SU-DHL-6 (cell line): Measurements from ENCODE around the gene SCCPDH.

Experiments
- H2AFZ ChIP-seq: fragments of 200-600 bp; sonication (generic); 2 replicates; pipeline ENCODE4 v1.6.1; 2014; ENCODE audit warnings: low read depth, mild to moderate bottlenecking, moderate library complexity, mixed read lengths, antibody characterized with exemption, low read length; ENCODE audit not compliant: severe bottlenecking
- H3F3A ChIP-seq: fragments of 200-600 bp; shearing (Covaris generic); 2 replicates; pipeline ENCODE4 v1.6.0; 2016; ENCODE audit warnings: antibody characterized with exemption, mild to moderate bottlenecking; ENCODE audit not compliant: insufficient read depth
- H3K27ac ChIP-seq: fragments of 200-600 bp; sonication (generic); 2 replicates; pipeline ENCODE4 v1.5.1; 2016; ENCODE audit warnings: low read depth, mild to moderate bottlenecking, low read length, moderate library complexity, mixed read lengths
- H3K27me3 ChIP-seq: fragments of 200-600 bp; sonication (generic), shearing (Covaris generic); 2 replicates; pipeline ENCODE4 v1.6.0; 2014; ENCODE audit warnings: mild to moderate bottlenecking, low read length
- H3K36me3 ChIP-seq: fragments of 200-600 bp; sonication (generic); 2 replicates; pipeline ENCODE4 v1.6.1; 2014; ENCODE audit warnings: mild to moderate bottlenecking, low read length, mixed read lengths
- H3K4me2 ChIP-seq: fragments of 300-600, 200-600 bp; shearing (Covaris generic), sonication (generic); 2 replicates; pipeline ENCODE4 v1.6.0; 2014; ENCODE audit warnings: low read length, low read depth, mild to moderate bottlenecking; ENCODE audit not compliant: poor library complexity, severe bottlenecking
- H3K4me3 ChIP-seq: fragments of 200-600 bp; sonication (generic); 2 replicates; pipeline ENCODE4 v1.5.1; 2014; ENCODE audit warnings: antibody characterized with exemption, low read length, mild to moderate bottlenecking, mixed read lengths; ENCODE audit not compliant: insufficient read depth, poor library complexity, severe bottlenecking
- H3K79me2 ChIP-seq: fragments of 200-600 bp; sonication (generic); 2 replicates; pipeline ENCODE4 v1.6.1; 2014; ENCODE audit warnings: mild to moderate bottlenecking, low read length, moderate library complexity; ENCODE audit not compliant: insufficient read depth
- H3K9ac ChIP-seq: fragments of 200-600 bp; sonication (generic); 2 replicates; pipeline ENCODE4 v1.7.0; 2014; ENCODE audit warnings: mild to moderate bottlenecking, low read length
- H3K9me2 ChIP-seq: fragments of 200-600 bp; sonication (generic); replicated peaks from 2 replicates; pipeline ENCODE4 v1.6.1; 2014; ENCODE audit warnings: low read length; ENCODE audit not compliant: insufficient read depth
- H3K9me3 ChIP-seq: fragments of 200-600 bp; sonication (generic); 2 replicates; pipeline ENCODE4 v1.6.1; 2014; ENCODE audit warnings: low read length, mixed read lengths; ENCODE audit not compliant: insufficient read depth
- H4K20me1 ChIP-seq: fragments of 200-600 bp; sonication (generic); 2 replicates; pipeline ENCODE4 v1.6.1; 2014; ENCODE audit warnings: low read depth, mild to moderate bottlenecking, antibody characterized with exemption, low read length, moderate library complexity, mixed read lengths
- EZH2phosphoT487 ChIP-seq: fragments of 200-600 bp; sonication (generic), shearing (Covaris generic); conservative IDR thresholded peaks from 2 replicates; pipeline ENCODE4 v1.6.1; 2018; ENCODE audit warnings: mild to moderate bottlenecking, antibody characterized with exemption, low read length, moderate library complexity, mixed read lengths
- TF ChIP-seq, protein P1 (sequence below): fragments of 200-600 bp; sonication (generic); IDR thresholded peaks from one replicate; pipeline ENCODE4 v1.5.1; 2017; ENCODE audit warnings: antibody characterized with exemption, mild to moderate bottlenecking, low read length, moderate library complexity; ENCODE audit not compliant: insufficient read depth, poor library complexity, severe bottlenecking

Gene SCCPDH

GRCh38 chr1:246790364-246790763, 66.2 kb downstream of the SCCPDH start:
- Histone ChIP-seq H3K9me3 (no peaks in the 10 kb centered on the region), H3K36me3 (no peaks in the 10 kb centered on the region), H2AFZ (no peak overlapping the region), H4K20me1 (no peaks in the 10 kb centered on the region), H3K9me2 (no peaks in the 10 kb centered on the region), H3K4me2 (no peak overlapping the region), H3K27ac (no peak overlapping the region), H3K27me3 (no peaks in the 10 kb centered on the region), H3K9ac (no peak overlapping the region), H3K4me3 (no peak overlapping the region), H3F3A (no peaks in the 10 kb centered on the region), H3K79me2 (no peaks in the 10 kb centered on the region)
- no peak for TF ChIP-seq EZH2phosphoT487
- TF ChIP-seq, protein P1, sequence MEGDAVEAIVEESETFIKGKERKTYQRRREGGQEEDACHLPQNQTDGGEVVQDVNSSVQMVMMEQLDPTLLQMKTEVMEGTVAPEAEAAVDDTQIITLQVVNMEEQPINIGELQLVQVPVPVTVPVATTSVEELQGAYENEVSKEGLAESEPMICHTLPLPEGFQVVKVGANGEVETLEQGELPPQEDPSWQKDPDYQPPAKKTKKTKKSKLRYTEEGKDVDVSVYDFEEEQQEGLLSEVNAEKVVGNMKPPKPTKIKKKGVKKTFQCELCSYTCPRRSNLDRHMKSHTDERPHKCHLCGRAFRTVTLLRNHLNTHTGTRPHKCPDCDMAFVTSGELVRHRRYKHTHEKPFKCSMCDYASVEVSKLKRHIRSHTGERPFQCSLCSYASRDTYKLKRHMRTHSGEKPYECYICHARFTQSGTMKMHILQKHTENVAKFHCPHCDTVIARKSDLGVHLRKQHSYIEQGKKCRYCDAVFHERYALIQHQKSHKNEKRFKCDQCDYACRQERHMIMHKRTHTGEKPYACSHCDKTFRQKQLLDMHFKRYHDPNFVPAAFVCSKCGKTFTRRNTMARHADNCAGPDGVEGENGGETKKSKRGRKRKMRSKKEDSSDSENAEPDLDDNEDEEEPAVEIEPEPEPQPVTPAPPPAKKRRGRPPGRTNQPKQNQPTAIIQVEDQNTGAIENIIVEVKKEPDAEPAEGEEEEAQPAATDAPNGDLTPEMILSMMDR: no peak

DNA sequence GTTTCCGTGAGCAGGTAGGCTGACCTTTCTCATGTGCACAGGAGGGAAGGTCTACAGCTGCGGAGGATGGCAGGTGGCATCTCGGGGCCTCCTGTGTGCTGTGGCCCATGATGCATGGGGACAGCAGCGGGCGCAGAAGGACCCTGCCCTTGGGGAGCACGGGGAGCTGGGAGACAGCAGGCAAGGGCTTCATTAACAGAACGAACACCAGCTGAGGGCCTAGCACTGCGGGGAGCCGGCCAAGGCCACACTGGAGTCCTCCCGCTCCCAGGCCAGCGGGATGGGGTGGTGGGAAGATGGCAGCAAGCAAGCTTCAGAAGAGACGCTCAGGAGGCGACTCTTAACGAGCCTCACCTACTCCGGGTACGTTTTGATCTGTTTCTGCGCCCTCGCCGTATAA, 66.6 kb downstream of the SCCPDH start:
- Histone ChIP-seq H3K27me3 (no peaks in the 10 kb centered on the region), H3K79me2 (no peaks in the 10 kb centered on the region), H4K20me1 (no peaks in the 10 kb centered on the region), H3K4me3 (no peak overlapping the region), H2AFZ (no peak overlapping the region), H3K9ac (no peak overlapping the region), H3K9me2 (no peaks in the 10 kb centered on the region), H3K27ac (no peak overlapping the region), H3K9me3 (no peaks in the 10 kb centered on the region), H3K36me3 (no peaks in the 10 kb centered on the region), H3K4me2 (no peak overlapping the region), H3F3A (no peaks in the 10 kb centered on the region)
- TF ChIP-seq EZH2phosphoT487: no peak
- TF ChIP-seq, protein P1: no peak

- Histone ChIP-seq H3K79me2 (no peaks in the 10 kb centered on the region), H3K4me2 (no peak overlapping the region), H3K9ac (no peak overlapping the region), H3K4me3 (no peak overlapping the region), H3K27me3 (no peaks in the 10 kb centered on the region), H3K36me3 (no peaks in the 10 kb centered on the region), H3K9me2 (no peaks in the 10 kb centered on the region), H3K27ac (no peak overlapping the region), H3F3A (no peaks in the 10 kb centered on the region), H4K20me1 (no peaks in the 10 kb centered on the region), H2AFZ (no peak overlapping the region), H3K9me3 (no peaks in the 10 kb centered on the region)
- no peak for TF ChIP-seq EZH2phosphoT487
- TF ChIP-seq, protein P1: no peak
Observed at GRCh38 chr1:246791303-246791918, 67.2 kb downstream of the SCCPDH start.
